ENCODE measurements around the gene TRIM16.
"Not testable (repeated sequence)": the region's sequence is repeated elsewhere in the genome, so short reads cannot be mapped to it uniquely, and the experiment has no call there.

The TRIM16 gene

GRCh38 chr17:15657868-15658267 lies 26.2 kb downstream of the TRIM16 start:
- DNase-seq, result no peak

GRCh38 chr17:15654886-15655561 lies 29.1 kb downstream of the TRIM16 start:
- DNase-seq, result no peak

- DNase-seq, result not testable (repeated sequence)
These were observed 29.7 kb downstream of the TRIM16 start for GRCh38 chr17:15654401-15654800.

GRCh38 chr17:15652960-15653359 lies 31.2 kb downstream of the TRIM16 start:
- DNase-seq, result no peak

- DNase-seq, result peak; percentile 59
These were observed 32.5 kb downstream of the TRIM16 start for GRCh38 chr17:15651583-15652110.

GRCh38 chr17:15650741-15651582 lies 33.1 kb downstream of the TRIM16 start:
- no peak for DNase-seq

- DNase-seq, result no peak
These were observed 34.2 kb downstream of the TRIM16 start for GRCh38 chr17:15649861-15650421.

- no peak for DNase-seq
These were observed 35.7 kb downstream of the TRIM16 start for GRCh38 chr17:15648386-15648785.

- not testable (repeated sequence) for DNase-seq
These were observed 38.2 kb downstream of the TRIM16 start for GRCh38 chr17:15645942-15646312.

- not testable (repeated sequence) for DNase-seq
These were observed 38.8 kb downstream of the TRIM16 start for GRCh38 chr17:15645099-15645941.

GRCh38 chr17:15642505-15643251 lies 41.4 kb downstream of the TRIM16 start:
- not testable (repeated sequence) for DNase-seq

GRCh38 chr17:15642014-15642413 lies 42.1 kb downstream of the TRIM16 start:
- not testable (repeated sequence) for DNase-seq

- not testable (repeated sequence) for DNase-seq
These were observed 53.1 kb downstream of the TRIM16 start for GRCh38 chr17:15630930-15631453.

GRCh38 chr17:15629991-15630390 lies 54.1 kb downstream of the TRIM16 start:
- not testable (repeated sequence) for DNase-seq

GRCh38 chr17:15623661-15624209 lies 60.4 kb downstream of the TRIM16 start:
- not testable (repeated sequence) for DNase-seq

GRCh38 chr17:15623255-15623654 lies 60.9 kb downstream of the TRIM16 start:
- not testable (repeated sequence) for DNase-seq

- DNase-seq, result not testable (repeated sequence)
These were observed 62.0 kb downstream of the TRIM16 start for GRCh38 chr17:15622124-15622523.

GRCh38 chr17:15619331-15620058 lies 64.6 kb downstream of the TRIM16 start, which contains the start of gene FBXW10B:
FBXW10B (minus strand) TSS chr17:15619704; CDS start chr17:15619512, 192 bp downstream.
- DNase-seq, result not testable (repeated sequence)

GRCh38 chr17:15616828-15617227 lies 67.3 kb downstream of the TRIM16 start:
- not testable (repeated sequence) for DNase-seq

GRCh38 chr17:15615850-15616249 lies 68.3 kb downstream of the TRIM16 start:
- DNase-seq, result not testable (repeated sequence)

All from NCI-H2171 (cell line).